SU-DHL-6 (cell line): ENCODE results near the gene NAP1L4.

Experiments
- EZH2phosphoT487 ChIP-seq: fragments of 200-600 bp; sonication (generic), shearing (Covaris generic); conservative IDR thresholded peaks from 2 replicates; pipeline ENCODE4 v1.6.1; 2018; ENCODE audit warnings: mild to moderate bottlenecking, antibody characterized with exemption, low read length, moderate library complexity, mixed read lengths
- TF ChIP-seq, protein P1 (sequence below): fragments of 200-600 bp; sonication (generic); IDR thresholded peaks from one replicate; pipeline ENCODE4 v1.5.1; 2017; ENCODE audit warnings: antibody characterized with exemption, mild to moderate bottlenecking, low read length, moderate library complexity; ENCODE audit not compliant: insufficient read depth, poor library complexity, severe bottlenecking

DNA sequence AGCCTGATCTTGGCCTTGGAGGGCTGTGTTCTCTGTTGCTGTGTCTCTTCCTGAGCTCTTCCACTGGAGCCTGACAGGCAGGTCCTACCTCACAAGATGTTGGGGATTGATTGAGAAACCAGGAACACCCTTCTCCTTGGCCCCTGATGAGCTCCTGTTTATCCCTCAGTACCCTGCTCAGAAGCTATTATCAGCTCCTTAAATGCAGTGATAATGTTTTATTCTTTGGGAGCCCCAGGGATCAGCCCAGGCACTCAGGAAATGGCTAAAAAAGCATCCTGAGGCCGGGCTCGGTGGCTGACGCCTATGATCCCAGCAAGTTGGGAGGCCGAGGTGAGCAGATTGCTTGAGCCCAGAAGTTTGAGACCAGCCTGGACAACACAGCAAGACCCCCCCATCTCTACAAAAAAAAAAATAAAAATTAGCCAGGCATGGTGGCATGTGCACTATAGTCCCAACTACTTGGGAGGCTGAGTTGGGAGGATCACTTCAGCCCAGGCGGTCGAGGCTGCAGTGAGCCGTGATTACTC lies 58.0 kb downstream of the NAP1L4 start:
- TF ChIP-seq, protein P1, sequence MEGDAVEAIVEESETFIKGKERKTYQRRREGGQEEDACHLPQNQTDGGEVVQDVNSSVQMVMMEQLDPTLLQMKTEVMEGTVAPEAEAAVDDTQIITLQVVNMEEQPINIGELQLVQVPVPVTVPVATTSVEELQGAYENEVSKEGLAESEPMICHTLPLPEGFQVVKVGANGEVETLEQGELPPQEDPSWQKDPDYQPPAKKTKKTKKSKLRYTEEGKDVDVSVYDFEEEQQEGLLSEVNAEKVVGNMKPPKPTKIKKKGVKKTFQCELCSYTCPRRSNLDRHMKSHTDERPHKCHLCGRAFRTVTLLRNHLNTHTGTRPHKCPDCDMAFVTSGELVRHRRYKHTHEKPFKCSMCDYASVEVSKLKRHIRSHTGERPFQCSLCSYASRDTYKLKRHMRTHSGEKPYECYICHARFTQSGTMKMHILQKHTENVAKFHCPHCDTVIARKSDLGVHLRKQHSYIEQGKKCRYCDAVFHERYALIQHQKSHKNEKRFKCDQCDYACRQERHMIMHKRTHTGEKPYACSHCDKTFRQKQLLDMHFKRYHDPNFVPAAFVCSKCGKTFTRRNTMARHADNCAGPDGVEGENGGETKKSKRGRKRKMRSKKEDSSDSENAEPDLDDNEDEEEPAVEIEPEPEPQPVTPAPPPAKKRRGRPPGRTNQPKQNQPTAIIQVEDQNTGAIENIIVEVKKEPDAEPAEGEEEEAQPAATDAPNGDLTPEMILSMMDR: no peak
- no peak for TF ChIP-seq EZH2phosphoT487
